HG02798 (cell line): ENCODE measurements around the gene DIPK1A.

Experiments
- ATAC-seq: cut with Tn5 transposase; IDR thresholded peaks from one replicate; pipeline ENCODE4 v1.9.1; 2021; ENCODE audit warnings: mild to moderate bottlenecking; ENCODE audit not compliant: unreplicated experiment, poor library complexity

Gene DIPK1A

DNA sequence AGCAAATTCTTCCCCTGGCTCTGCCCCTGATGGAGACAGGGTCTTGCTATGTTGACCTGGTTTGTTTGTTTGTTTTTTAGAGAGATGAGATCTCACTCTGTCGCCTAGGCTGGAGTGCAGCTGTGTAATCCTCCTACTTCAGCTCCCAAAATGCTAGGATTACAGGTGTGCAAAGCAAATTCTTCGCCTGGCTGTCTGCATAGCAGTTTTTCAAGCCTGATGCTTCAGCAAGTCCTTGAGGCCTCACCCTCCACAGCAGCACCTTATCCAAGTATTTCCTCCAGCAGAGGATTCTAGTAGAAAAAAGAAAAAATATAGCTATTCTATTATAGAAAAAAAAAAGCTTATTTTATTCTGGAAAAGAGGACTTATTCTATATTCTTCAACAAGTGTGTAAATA, 144.5 kb downstream of the DIPK1A start:
- no peak for ATAC-seq

DNA sequence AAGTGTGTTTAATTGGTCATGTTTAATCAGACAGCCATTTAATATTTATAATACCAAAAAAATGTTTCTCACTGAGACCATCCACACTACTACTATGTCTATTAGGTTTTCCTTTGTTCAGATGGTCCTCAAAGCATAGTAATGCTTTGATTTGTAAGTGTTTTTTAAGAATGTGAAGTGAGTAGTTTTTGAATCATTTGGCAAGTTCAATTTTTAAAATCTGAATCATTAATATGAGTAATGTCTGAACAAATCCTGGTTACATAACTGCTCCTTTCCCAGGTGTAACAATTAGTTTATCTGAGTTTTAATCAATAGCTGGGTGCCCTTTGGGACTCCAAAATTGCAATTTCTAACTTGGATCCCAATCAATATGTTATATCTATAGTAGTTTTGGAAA, 152.9 kb downstream of the DIPK1A start:
- no peak for ATAC-seq

DNA sequence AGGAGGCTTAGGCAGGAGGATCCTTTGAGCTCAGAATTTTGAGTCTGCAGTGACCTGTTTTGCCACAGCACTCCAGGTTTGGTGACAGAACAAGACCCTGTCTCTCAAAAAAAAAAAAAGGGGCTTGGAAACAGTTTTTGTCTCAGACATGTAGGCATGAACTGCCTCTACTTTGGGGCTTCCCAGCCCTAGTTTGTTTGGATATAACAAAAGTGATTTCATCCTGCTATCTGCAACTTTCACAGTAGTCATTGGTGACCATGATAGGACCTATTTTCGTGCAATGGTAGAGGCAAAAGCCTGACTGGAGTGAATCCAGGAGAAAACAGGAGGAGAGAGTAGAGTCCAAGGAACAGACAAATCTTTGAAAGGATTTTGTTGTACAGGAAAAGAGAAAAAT, 156.0 kb downstream of the DIPK1A start:
- no peak for ATAC-seq

DNA sequence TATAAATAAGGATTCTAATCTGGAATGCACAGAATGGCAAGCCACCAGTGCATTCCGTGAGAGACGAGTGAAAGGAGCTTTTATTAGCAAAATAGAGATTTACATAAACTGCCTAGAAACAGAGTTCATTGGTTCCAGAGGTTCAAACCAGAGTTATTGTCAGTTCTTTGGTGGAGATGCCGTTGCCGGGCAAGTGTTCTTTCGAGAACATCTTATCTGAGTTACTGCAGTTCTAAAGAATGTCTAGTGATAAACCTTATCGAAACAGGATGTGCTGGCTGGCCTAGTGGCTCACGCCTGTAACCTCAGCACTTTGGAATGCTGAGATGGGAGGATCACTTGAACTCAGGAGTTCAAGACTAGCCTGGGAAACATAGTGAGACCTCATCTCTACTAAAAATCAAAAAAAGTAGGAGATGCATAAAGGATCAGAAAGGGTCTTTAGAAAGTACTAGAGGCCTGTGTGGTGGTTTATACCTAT, 156.5 kb downstream of the DIPK1A start:
- no peak for ATAC-seq

DNA sequence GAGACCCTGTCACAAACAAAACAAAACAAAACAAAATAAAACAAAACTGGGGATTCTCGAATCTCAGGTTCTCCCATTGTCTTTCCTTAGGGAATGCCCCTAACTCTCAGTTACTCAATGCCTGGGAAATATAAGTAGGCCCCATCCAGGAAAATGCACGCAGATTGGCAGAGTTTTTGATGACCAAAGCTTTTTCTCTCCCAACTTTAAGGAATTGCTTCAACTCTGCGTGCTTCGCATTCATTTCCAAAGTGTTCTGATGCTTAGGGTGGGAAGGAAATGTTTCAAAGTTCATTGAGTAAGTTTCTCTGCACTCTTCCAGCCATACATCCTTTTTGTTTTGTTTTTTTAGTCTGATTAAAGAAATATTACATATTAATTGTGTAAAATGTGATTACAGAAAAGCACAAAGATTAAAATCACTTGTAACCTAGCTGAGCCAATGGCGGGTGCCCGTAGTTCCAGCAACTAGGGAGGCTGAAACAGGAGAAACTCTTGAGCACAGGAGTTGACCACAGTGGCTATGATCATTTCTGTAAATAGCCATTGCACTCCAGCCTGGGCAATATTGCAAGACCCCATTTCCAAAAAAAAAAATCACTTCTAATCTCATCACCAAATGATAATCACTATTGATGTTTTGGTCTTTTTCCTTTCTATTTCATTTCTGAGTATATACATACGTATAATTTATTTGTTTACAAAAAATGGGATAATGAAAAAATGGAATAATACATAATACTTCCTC, 157.9 kb downstream of the DIPK1A start:
- ATAC-seq = no peak

DNA sequence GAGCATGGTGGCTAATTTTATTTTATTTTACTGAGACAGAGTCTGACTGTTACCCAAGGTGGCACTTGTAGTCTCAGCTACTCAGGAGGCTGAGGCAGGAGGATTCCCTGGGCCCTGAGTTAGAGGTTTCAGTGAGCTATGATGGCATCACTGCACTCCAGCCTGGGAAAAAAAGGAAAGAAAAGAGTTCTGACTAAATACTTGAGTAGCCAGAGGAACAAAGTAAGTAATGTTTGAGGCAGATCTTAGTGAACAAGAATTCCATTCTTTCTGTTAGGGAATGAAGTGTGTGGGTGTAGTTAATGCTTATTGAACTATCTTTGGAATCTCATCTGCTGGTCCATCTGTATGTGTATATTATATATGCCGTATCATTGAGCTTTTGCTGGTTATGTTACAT, 163.3 kb downstream of the DIPK1A start:
- ATAC-seq = no peak

DNA sequence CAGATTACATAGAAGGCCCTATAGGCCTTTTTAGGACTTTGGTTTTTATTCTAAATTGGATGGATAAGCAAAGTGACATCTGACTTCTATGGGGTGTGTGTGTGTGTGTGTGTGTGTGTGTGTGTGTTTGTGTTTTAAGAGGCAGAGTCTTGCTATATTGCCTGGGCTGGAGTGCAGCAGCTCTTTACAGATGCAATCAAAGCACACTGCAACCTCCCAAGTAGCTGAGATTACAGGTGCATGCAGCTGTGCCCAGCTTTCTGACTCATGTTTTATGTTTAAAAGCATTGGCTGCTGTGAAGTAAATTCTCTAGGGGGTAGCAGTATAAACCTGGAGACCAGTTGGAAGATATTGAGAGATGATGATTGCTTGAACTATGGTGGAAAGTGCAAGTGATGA, 164.0 kb downstream of the DIPK1A start:
- no peak for ATAC-seq

DNA sequence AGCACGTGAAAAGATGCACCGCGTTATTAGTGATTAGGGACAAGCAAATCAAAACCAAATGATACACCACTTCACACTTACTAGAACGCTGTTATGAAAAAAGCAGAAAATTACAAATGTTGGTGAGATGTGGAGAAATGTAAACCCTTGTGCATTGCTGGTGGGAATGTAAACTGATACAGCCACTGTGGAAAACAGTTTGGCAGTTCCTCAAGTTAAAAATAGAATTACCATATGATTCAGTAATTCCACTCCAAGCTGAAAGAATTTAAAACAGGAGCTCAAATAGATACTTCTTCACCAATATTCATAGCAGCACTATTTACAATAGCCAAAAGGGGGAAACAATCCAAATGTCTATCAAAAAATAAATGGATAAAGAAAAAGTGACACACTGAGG, 166.1 kb downstream of the DIPK1A start:
- no peak for ATAC-seq

DNA sequence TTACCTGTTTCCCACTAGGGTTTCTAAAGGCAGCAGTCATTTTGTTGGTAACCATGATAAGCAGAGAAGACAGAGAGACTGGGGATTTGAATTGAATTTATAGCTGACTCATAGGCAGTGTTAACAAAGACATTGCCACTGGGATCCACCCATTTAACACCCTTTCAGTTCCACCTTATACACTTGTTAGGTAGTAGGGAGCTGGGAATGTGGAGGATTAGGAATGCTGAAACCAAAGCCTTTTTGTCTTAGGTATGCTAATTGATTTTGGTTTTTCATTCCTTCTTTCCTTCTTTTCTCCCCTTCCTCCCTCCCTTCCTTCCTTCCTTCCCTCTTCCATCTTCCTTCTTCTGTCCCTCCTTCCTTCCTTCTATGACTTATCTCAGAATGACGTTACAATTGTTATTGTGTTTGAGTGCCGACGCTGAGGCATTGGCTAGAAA, 168.9 kb downstream of the DIPK1A start:
- no peak for ATAC-seq
